NK-92 (cell line): ENCODE data around the gene DEDD2.

Source experiments
- DNase-seq: peaks from one replicate; lab custom pipeline; 2025; ENCODE audit not compliant: unreplicated experiment; lab: John Stamatoyannopoulos, UW

The DEDD2 gene

GRCh38 chr19:42228641-42229040, 11.2 kb upstream of the DEDD2 start:
- no peak for DNase-seq

- DNase-seq, result no peak
Observed at GRCh38 chr19:42226886-42227285, 9.4 kb upstream of the DEDD2 start.

- DNase-seq, result no peak
Observed at GRCh38 chr19:42225718-42226292, 8.3 kb upstream of the DEDD2 start.

- no peak for DNase-seq
Observed at GRCh38 chr19:42224940-42225717, 7.7 kb upstream of the DEDD2 start.

- DNase-seq, result no peak
Observed at GRCh38 chr19:42220751-42221097, 3.2 kb upstream of the DEDD2 start.

GRCh38 chr19:42219812-42220750, 2.6 kb upstream of the DEDD2 start, which contains the start of gene ZNF526:
Gene ZNF526, plus strand, starts transcription at chr19:42220312. Its CDS starts 4,092 bp downstream, at chr19:42224404.
- peak; percentile 86 for DNase-seq

GRCh38 chr19:42216653-42217519, 591 bp downstream of the DEDD2 start:
- no peak for DNase-seq

- DNase-seq, result no peak
Observed at GRCh38 chr19:42214810-42215485, 2.5 kb downstream of the DEDD2 start.

- DNase-seq, result no peak
Observed at GRCh38 chr19:42212886-42213285, 4.6 kb downstream of the DEDD2 start.

- DNase-seq, result no peak
Observed at GRCh38 chr19:42208612-42209011, 8.9 kb downstream of the DEDD2 start.

- DNase-seq, result no peak
Observed at GRCh38 chr19:42207767-42208271, 9.7 kb downstream of the DEDD2 start.

GRCh38 chr19:42206871-42207755, 10.4 kb downstream of the DEDD2 start:
- DNase-seq, result no peak

GRCh38 chr19:42204664-42205063, 12.8 kb downstream of the DEDD2 start:
- DNase-seq, result no peak

- DNase-seq, result no peak
Observed at GRCh38 chr19:42203700-42204099, 13.8 kb downstream of the DEDD2 start.

GRCh38 chr19:42202290-42202880, 15.1 kb downstream of the DEDD2 start:
- DNase-seq, result no peak

GRCh38 chr19:42201489-42202289, 15.8 kb downstream of the DEDD2 start:
- no peak for DNase-seq

GRCh38 chr19:42200116-42200715, 17.3 kb downstream of the DEDD2 start:
- DNase-seq, result no peak
